WERI-Rb-1 (cell line): Measurements from ENCODE around the gene PRCP.

Experiments used
- DNase-seq: peaks from one replicate; pipeline ENCODE4 v3.0.0-alpha.2; 2020
- H3K27ac ChIP-seq: fragments of 250-450 bp; sonication (Bioruptor Pico); 2 replicates; pipeline ENCODE4 v1.5.1; 2020; ENCODE audit warnings: mild to moderate bottlenecking, moderate library complexity
- H3K27me3 ChIP-seq: fragments of 250-450 bp; sonication (Bioruptor Pico); 2 replicates; pipeline ENCODE4 v1.5.1; 2021; ENCODE audit warnings: mild to moderate bottlenecking, low read depth, moderate library complexity; ENCODE audit not compliant: insufficient read depth, severe bottlenecking
- H3K36me3 ChIP-seq: fragments of 250-450 bp; sonication (Bioruptor Pico); 2 replicates; pipeline ENCODE4 v1.5.1; 2020; ENCODE audit warnings: mild to moderate bottlenecking, moderate library complexity
- H3K4me3 ChIP-seq: 2 replicates; pipeline ENCODE4 v1.5.1; 2011; ENCODE audit warnings: low read depth, mild to moderate bottlenecking, control low read depth, low read length
- H3K9me3 ChIP-seq: fragments of 250-450 bp; sonication (Bioruptor Pico); 2 replicates; pipeline ENCODE4 v1.5.1; 2021; ENCODE audit warnings: mild to moderate bottlenecking, moderate library complexity; ENCODE audit not compliant: severe bottlenecking
- CTCF ChIP-seq: IDR thresholded peaks from 2 replicates; pipeline ENCODE4 v1.5.1; 2011; ENCODE audit warnings: low read depth, mild to moderate bottlenecking, control low read depth, inconsistent platforms, low read length

Gene PRCP

GRCh38 chr11:82811369-82811768 is 88.9 kb downstream of the PRCP start:
- no peak for TF ChIP-seq CTCF
- peaks cover 88% of the 10 kb centered on the region for H3K27me3 ChIP-seq
- H3K27ac ChIP-seq: no peak overlapping the region
- H3K4me3 ChIP-seq: no peak overlapping the region
- peak; percentile 53 for DNase-seq
- no peaks in the 10 kb centered on the region for H3K9me3 ChIP-seq
- no peaks in the 10 kb centered on the region for H3K36me3 ChIP-seq

GRCh38 chr11:82810738-82811137 is 89.5 kb downstream of the PRCP start:
- TF ChIP-seq CTCF: no peak
- no peaks in the 10 kb centered on the region for H3K9me3 ChIP-seq
- H3K27ac ChIP-seq: no peak overlapping the region
- peaks cover 86% of the 10 kb centered on the region for H3K27me3 ChIP-seq
- H3K4me3 ChIP-seq: no peak overlapping the region
- H3K36me3 ChIP-seq: no peaks in the 10 kb centered on the region
- no peak for DNase-seq

- H3K27ac ChIP-seq: no peak overlapping the region
- peaks cover 86% of the 10 kb centered on the region for H3K27me3 ChIP-seq
- no peak for TF ChIP-seq CTCF
- H3K4me3 ChIP-seq: no peak overlapping the region
- H3K9me3 ChIP-seq: no peaks in the 10 kb centered on the region
- no peaks in the 10 kb centered on the region for H3K36me3 ChIP-seq
- no peak for DNase-seq
These were observed 89.9 kb downstream of the PRCP start for GRCh38 chr11:82810326-82810725.

GRCh38 chr11:82807646-82808045 is 92.6 kb downstream of the PRCP start:
- Histone ChIP-seq H3K27ac (no peak overlapping the region), H3K36me3 (no peaks in the 10 kb centered on the region), H3K9me3 (peaks cover 3% of the 10 kb centered on the region), H3K4me3 (no peak overlapping the region), H3K27me3 (peaks cover 86% of the 10 kb centered on the region)
- DNase-seq: no peak
- no peak for TF ChIP-seq CTCF

- no peak overlapping the region for H3K27ac ChIP-seq
- H3K27me3 ChIP-seq: peaks cover 60% of the 10 kb centered on the region
- no peak for DNase-seq
- TF ChIP-seq CTCF: no peak
- no peaks in the 10 kb centered on the region for H3K36me3 ChIP-seq
- peaks cover 7% of the 10 kb centered on the region for H3K9me3 ChIP-seq
- H3K4me3 ChIP-seq: no peak overlapping the region
These were observed 97.5 kb downstream of the PRCP start for GRCh38 chr11:82802710-82803109.
